Vagina (tissue), 2 donors: ENCODE data around the gene ITIH3. TPM values are rescaled to one million over a fixed set of nuclear protein-coding genes. Genes with fewer than 3 reads are reported as not detected.

Experiments used
- DNase-seq, 2 donors: peaks; one replicate each; pipeline ENCODE4 v3.0.0-alpha.2; 2017; ENCODE audit errors: extremely low spot score in 2 of 2
- H3K27ac ChIP-seq: fragments of 200-600 bp; sonication (generic); one replicate; pipeline ENCODE4 v1.5.1; 2019
- H3K27me3 ChIP-seq: fragments of 200-600 bp; sonication (generic); one replicate; pipeline ENCODE4 v1.5.1; 2019
- H3K36me3 ChIP-seq, 2 donors: fragments of 200-600 bp; sonication (generic); one replicate each; pipeline ENCODE4 v1.5.1; 2017 to 2019
- H3K4me1 ChIP-seq: fragments of 200-600 bp; sonication (generic); one replicate; pipeline ENCODE4 v1.5.1; 2019
- H3K4me3 ChIP-seq, 2 donors: fragments of 200-600 bp; sonication (generic); 1 replicate in 1 of 2; 2 replicates in 1 of 2; pipeline ENCODE4 v1.5.1; 2016 to 2019
- H3K9me3 ChIP-seq: fragments of 200-600 bp; sonication (generic); one replicate; pipeline ENCODE4 v1.5.1; 2019
- CTCF ChIP-seq, 3 experiments: fragments of 450-650 bp in 2 of 3; fragments of 200-600 bp in 1 of 3; sonication (generic) in 1 of 3; IDR thresholded peaks; one replicate each; pipeline ENCODE4 v1.5.1; 2017 to 2019; ENCODE audit warnings: antibody characterized with exemption in 3 of 3, mild to moderate bottlenecking in 2 of 3, moderate library complexity in 2 of 3
- POLR2A ChIP-seq, 2 donors: fragments of 450-650 bp; IDR thresholded peaks; one replicate each; pipeline ENCODE4 v1.6.1; 2017; ENCODE audit warnings: antibody characterized with exemption in 2 of 2, mild to moderate bottlenecking in 2 of 2, moderate library complexity in 2 of 2
- POLR2AphosphoS5 ChIP-seq, 2 donors: sonication (generic); formaldehyde crosslinking; IDR thresholded peaks; one replicate each; pipeline ENCODE4 v1.9.0; 2017; ENCODE audit warnings: antibody characterized with exemption in 2 of 2, mild to moderate bottlenecking in 2 of 2, low read depth in 1 of 2; ENCODE audit not compliant: insufficient read depth in 1 of 2
- intact Hi-C: fragments of 100-400 bp; cut with DNase I; formaldehyde crosslinking; loops from one replicate; pipeline ENCODE4 v1.15.1; 2023
- microRNA-seq: library from miRNA; unstranded; fragments of <30 nt; microRNA quantifications from one replicate; pipeline ENCODE4, GENCODE V29; 2017; ENCODE audit warnings: borderline number of aligned reads, borderline replicate concordance
- small RNA-seq: library from RNA; depleted of rRNA; stranded (forward); fragments of <200 nt; gene quantifications from one replicate; pipeline ENCODE3, GENCODE V24; 2016
- total RNA-seq: library from RNA; depleted of rRNA; stranded (reverse); fragments of >200 nt; gene quantifications from one replicate; pipeline ENCODE4 v1.2.3, GENCODE V29; 2016

ITIH3 gene
- total RNA-seq, 1 donor from 2014 or later: 7.6 TPM

DNA sequence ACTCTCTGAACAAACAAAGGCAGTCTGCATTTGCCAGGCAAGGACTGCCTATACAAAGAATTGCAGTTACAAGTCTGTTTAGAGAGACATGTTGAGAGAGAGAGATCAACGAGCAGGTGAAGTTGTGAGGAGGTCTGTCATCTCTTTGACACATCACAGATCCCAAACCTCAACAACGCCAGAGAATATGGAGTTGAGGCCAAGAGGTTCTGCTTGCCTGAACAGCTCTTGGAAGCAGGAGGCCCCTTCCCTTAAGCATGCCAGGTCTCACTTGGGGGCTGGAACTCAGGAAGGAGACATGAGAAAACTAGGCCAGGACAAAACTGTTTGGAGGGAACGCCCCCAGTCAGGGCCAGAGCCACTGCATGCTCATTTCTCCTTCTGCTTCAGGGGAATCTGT lies 62.5 kb downstream of the ITIH3 start:
- no peaks in the 10 kb centered on the region for H3K27me3 ChIP-seq
- H3K9me3 ChIP-seq: no peaks in the 10 kb centered on the region
- H3K36me3 ChIP-seq: no peaks in the 10 kb centered on the region
- H3K27ac ChIP-seq: no peak overlapping the region
- TF ChIP-seq POLR2A (IDR thresholded peaks at IDR 0.05) (no peak), CTCF (IDR thresholded peaks at IDR 0.05) (no peak), POLR2AphosphoS5 (IDR thresholded peaks at IDR 0.05; ENCODE audit: insufficient read depth in 1 of 2, low read depth in 1 of 2) (no peak)
- H3K4me1 ChIP-seq: no peaks in the 10 kb centered on the region
- intact Hi-C loops: no loop called here
- H3K4me3 ChIP-seq: no peak overlapping the region
- no peak for DNase-seq

- TF ChIP-seq POLR2A (IDR thresholded peaks at IDR 0.05) (no peak), CTCF (IDR thresholded peaks at IDR 0.05) (no peak), POLR2AphosphoS5 (IDR thresholded peaks at IDR 0.05; ENCODE audit: insufficient read depth in 1 of 2, low read depth in 1 of 2) (no peak)
- H3K4me3 ChIP-seq: no peak overlapping the region
- no peaks in the 10 kb centered on the region for H3K36me3 ChIP-seq
- no peaks in the 10 kb centered on the region for H3K9me3 ChIP-seq
- intact Hi-C loops: no loop called here
- H3K27me3 ChIP-seq: no peaks in the 10 kb centered on the region
- no peak for DNase-seq
- H3K27ac ChIP-seq: no peak overlapping the region
- H3K4me1 ChIP-seq: no peaks in the 10 kb centered on the region
Measured at GRCh38 chr3:52857864-52858263, 63.3 kb downstream of the ITIH3 start.

Small RNA genes within 50 kb of the gene (microRNA-seq; reads per million reads assigned to microRNA genes)
- gene MIR8064: not detected

Small RNA genes within 50 kb of the gene (small RNA-seq; reads per million reads assigned to genes)
- gene MIR8064 (not detected), gene MUSTN1 (not detected)

Other genes with a start within 250 kb of the ITIH3 start
- gene PBRM1, start 108.9 kb upstream of the ITIH3 start, total RNA-seq: 64.6 TPM
- 73.4 TPM for gene GNL3, start 108.8 kb upstream of the ITIH3 start, total RNA-seq
- gene GLT8D1, start 89.0 kb upstream of the ITIH3 start, total RNA-seq: 29.7 TPM
- gene SPCS1, start 88.7 kb upstream of the ITIH3 start, total RNA-seq: 68.5 TPM
- gene NEK4, start 23.9 kb upstream of the ITIH3 start, total RNA-seq: 53.0 TPM
- 0.98 TPM for gene ITIH1, start 17.2 kb upstream of the ITIH3 start, total RNA-seq
- gene ITIH4, start 35.9 kb downstream of the ITIH3 start, total RNA-seq: 5.9 TPM
- 30.2 TPM for gene MUSTN1, start 40.2 kb downstream of the ITIH3 start, total RNA-seq
- gene STIMATE, start 102.8 kb downstream of the ITIH3 start, total RNA-seq: 12.5 TPM